Fibroblast of lung (primary cell): ENCODE data around the gene MILR1. TPM values are rescaled to one million over a fixed set of nuclear protein-coding genes. Genes with fewer than 3 reads are reported as not detected.

Source experiments
- DNase-seq, 2 donors: peaks; one replicate each; pipeline versions ENCODE4 v3.0.0 to v3.0.0-alpha.2; 2010; ENCODE audit warnings: low read depth in 2 of 2
- H2AFZ ChIP-seq: 2 replicates; pipeline ENCODE4 v1.5.1; 2012; ENCODE audit warnings: low read length, control low read depth, inconsistent platforms
- H3K27ac ChIP-seq: 2 replicates; pipeline ENCODE4 v1.5.1; 2011; ENCODE audit warnings: low read length, control low read depth; ENCODE audit not compliant: insufficient read depth
- H3K27me3 ChIP-seq: 2 replicates; pipeline ENCODE4 v1.5.1; 2011; ENCODE audit warnings: mild to moderate bottlenecking, low read length; ENCODE audit not compliant: control insufficient read depth, insufficient read depth
- H3K36me3 ChIP-seq: 2 replicates; pipeline ENCODE4 v1.5.1; 2011; ENCODE audit warnings: low read length; ENCODE audit not compliant: control insufficient read depth, insufficient read depth
- H3K4me1 ChIP-seq: 2 replicates; pipeline ENCODE4 v1.5.1; 2011; ENCODE audit warnings: low read length; ENCODE audit not compliant: control insufficient read depth, insufficient read depth; ENCODE audit errors: extremely low read depth
- H3K4me2 ChIP-seq: 2 replicates; pipeline ENCODE4 v1.5.1; 2011; ENCODE audit warnings: low read length, control low read depth; ENCODE audit not compliant: insufficient read depth; ENCODE audit errors: extremely low read depth
- H3K4me3 ChIP-seq, 4 experiments: fragments of 200-600 bp in 1 of 4; sonication (generic) in 1 of 4; replicated peaks in 1 of 4; 2 replicates each; pipeline ENCODE4 v1.5.1; 2011 to 2016; ENCODE audit warnings: low read length in 4 of 4, low read depth in 3 of 4, mild to moderate bottlenecking in 3 of 4, control low read depth in 2 of 4, inconsistent platforms in 1 of 4, mixed read lengths in 1 of 4; ENCODE audit not compliant: insufficient read depth in 1 of 4; ENCODE audit errors: control extremely low read depth in 1 of 4
- H3K79me2 ChIP-seq: 2 replicates; pipeline ENCODE4 v1.5.1; 2012; ENCODE audit warnings: mild to moderate bottlenecking, low read length, inconsistent platforms; ENCODE audit not compliant: control insufficient read depth, insufficient read depth
- H3K9ac ChIP-seq: 2 replicates; pipeline ENCODE4 v1.5.1; 2011; ENCODE audit warnings: mild to moderate bottlenecking, low read length, control low read depth; ENCODE audit not compliant: insufficient read depth
- H3K9me3 ChIP-seq: 2 replicates; pipeline ENCODE4 v1.5.1; 2012; ENCODE audit warnings: low read depth, low read length; ENCODE audit not compliant: control insufficient read depth, insufficient read depth
- H4K20me1 ChIP-seq: 2 replicates; pipeline ENCODE4 v1.5.1; 2011; ENCODE audit warnings: low read length; ENCODE audit not compliant: control insufficient read depth, insufficient read depth; ENCODE audit errors: extremely low read depth
- CTCF ChIP-seq, 2 donors: IDR thresholded peaks in 1 of 2; conservative IDR thresholded peaks in 1 of 2; 1 replicate in 1 of 2; 2 replicates in 1 of 2; pipeline ENCODE4 v1.5.1; 2011 to 2012; ENCODE audit warnings: low read length in 2 of 2, control low read depth in 1 of 2, inconsistent platforms in 1 of 2, low read depth in 1 of 2, mild to moderate bottlenecking in 1 of 2
- EZH2 ChIP-seq: IDR thresholded peaks from 2 replicates; pipeline ENCODE4 v1.5.1; 2012; ENCODE audit warnings: low read length, control low read depth, mild to moderate bottlenecking; ENCODE audit errors: missing control alignments
- polyA plus RNA-seq, 2 donors: library from polyadenylated mRNA; depleted of rRNA in 1 of 2; stranded (reverse) in 1 of 2; unstranded in 1 of 2; fragments of >200 nt; gene quantifications; 2 replicates each; pipeline ENCODE4 v1.2.1, GENCODE V29; 2011 to 2012; ENCODE audit warnings: missing spikeins in 1 of 2
- total RNA-seq: library from RNA; depleted of rRNA; stranded (reverse); fragments of >200 nt; gene quantifications from 2 replicates; pipeline ENCODE4 v1.2.1, GENCODE V29; 2014

The MILR1 gene
- total and polyA plus RNA-seq, 2 donors (not counting 1 experiment from before 2014, with no cell fraction given), result 9.1 to 11.6 TPM

- Histone ChIP-seq H3K9ac (no peak overlapping the region), H3K4me3 (no peak overlapping the region), H3K36me3 (no peaks in the 10 kb centered on the region), H3K27ac (no peak overlapping the region), H4K20me1 (no peaks in the 10 kb centered on the region), H3K9me3 (no peaks in the 10 kb centered on the region), H3K79me2 (no peaks in the 10 kb centered on the region), H3K4me1 (peaks cover 3% of the 10 kb centered on the region), H3K4me2 (no peak overlapping the region), H3K27me3 (no peaks in the 10 kb centered on the region), H2AFZ (no peak overlapping the region)
- TF ChIP-seq CTCF (conservative IDR thresholded peaks at IDR 0.05 in 1 of 2, IDR thresholded peaks at IDR 0.05 in 1 of 2; ENCODE audit: low read depth in 1 of 2, low read length in 2 of 2) (no peak), EZH2 (no peak)
- peak; percentile 35 to 63 for DNase-seq
Observed at GRCh38 chr17:64411999-64412771, 36.7 kb upstream of the MILR1 start.

GRCh38 chr17:64412944-64413381 is 36.0 kb upstream of the MILR1 start:
- TF ChIP-seq CTCF (conservative IDR thresholded peaks at IDR 0.05 in 1 of 2, IDR thresholded peaks at IDR 0.05 in 1 of 2; ENCODE audit: low read depth in 1 of 2, low read length in 2 of 2), result no peak
- no peak for TF ChIP-seq EZH2
- Histone ChIP-seq H3K9me3 (no peaks in the 10 kb centered on the region), H3K4me1 (peaks cover 3% of the 10 kb centered on the region), H2AFZ (no peak overlapping the region), H3K4me2 (no peak overlapping the region), H4K20me1 (no peaks in the 10 kb centered on the region), H3K27ac (no peak overlapping the region), H3K27me3 (no peaks in the 10 kb centered on the region), H3K36me3 (no peaks in the 10 kb centered on the region), H3K4me3 (no peak overlapping the region), H3K9ac (no peak overlapping the region), H3K79me2 (no peaks in the 10 kb centered on the region)
- DNase-seq, result peak in 1 of 2 donors; percentile 47

- Histone ChIP-seq H3K4me2 (no peak overlapping the region), H3K36me3 (no peaks in the 10 kb centered on the region), H4K20me1 (no peaks in the 10 kb centered on the region), H3K27me3 (no peaks in the 10 kb centered on the region), H3K4me3 (no peak overlapping the region), H2AFZ (no peak overlapping the region), H3K9me3 (no peaks in the 10 kb centered on the region), H3K79me2 (no peaks in the 10 kb centered on the region), H3K27ac (no peak overlapping the region), H3K9ac (no peak overlapping the region), H3K4me1 (peaks cover 3% of the 10 kb centered on the region)
- no peak for DNase-seq
- no peak for TF ChIP-seq CTCF (conservative IDR thresholded peaks at IDR 0.05 in 1 of 2, IDR thresholded peaks at IDR 0.05 in 1 of 2; ENCODE audit: low read depth in 1 of 2, low read length in 2 of 2)
Observed at GRCh38 chr17:64413513-64413912, 35.4 kb upstream of the MILR1 start.
